ENCODE data around the gene HRK. TPM values are rescaled to one million over a fixed set of nuclear protein-coding genes. Genes with fewer than 3 reads are reported as not detected.

Gene HRK
- total and polyA plus RNA-seq, 9 of the 15 experiments (the other 6 are each of a cell fraction or from before 2014, with no cell fraction given), result 0.01 to 0.05 (median 0.04) TPM; not detected in 6

DNA sequence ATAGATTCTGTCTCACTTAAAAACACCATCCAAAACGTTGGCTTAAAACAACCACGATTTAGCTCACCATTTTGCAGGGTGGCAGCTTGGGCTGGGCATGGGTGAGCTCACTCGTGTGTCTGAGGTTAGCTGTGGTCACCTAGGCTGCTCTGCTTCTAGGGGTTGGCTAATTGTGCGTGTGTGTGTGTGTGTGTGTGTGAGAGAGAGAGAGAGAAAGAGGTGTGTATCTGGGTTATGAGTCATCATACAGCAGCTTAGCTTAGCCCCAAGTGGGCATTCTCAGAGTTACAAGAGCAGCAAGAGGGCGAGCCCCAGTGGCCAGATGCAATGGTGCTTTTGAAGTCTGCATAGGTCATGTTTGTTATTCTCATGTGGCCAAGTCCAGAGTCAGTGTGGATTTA lies 35.5 kb upstream of the HRK start (continued):
- TF ChIP-seq, protein P1, sequence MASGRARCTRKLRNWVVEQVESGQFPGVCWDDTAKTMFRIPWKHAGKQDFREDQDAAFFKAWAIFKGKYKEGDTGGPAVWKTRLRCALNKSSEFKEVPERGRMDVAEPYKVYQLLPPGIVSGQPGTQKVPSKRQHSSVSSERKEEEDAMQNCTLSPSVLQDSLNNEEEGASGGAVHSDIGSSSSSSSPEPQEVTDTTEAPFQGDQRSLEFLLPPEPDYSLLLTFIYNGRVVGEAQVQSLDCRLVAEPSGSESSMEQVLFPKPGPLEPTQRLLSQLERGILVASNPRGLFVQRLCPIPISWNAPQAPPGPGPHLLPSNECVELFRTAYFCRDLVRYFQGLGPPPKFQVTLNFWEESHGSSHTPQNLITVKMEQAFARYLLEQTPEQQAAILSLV (tag; IDR thresholded peaks at IDR 0.05), result 0 out of 2 replicates have a peak, but pooled peaks have one; percentile 32
- TF ChIP-seq SIRT6 (IDR thresholded peaks at IDR 0.05; ENCODE audit: low read depth, low read length) (no peak), NFRKB (IDR thresholded peaks at IDR 0.05; ENCODE audit: low read depth) (no peak; the same call in 1 of the 2 replicates), ZNF77 (CRISPR knock-in tag; IDR thresholded peaks at IDR 0.05) (no peak), TRIM24 (IDR thresholded peaks at IDR 0.05) (peak; percentile 55 to 68), TRIM28 (IDR thresholded peaks at IDR 0.05) (0 out of 2 replicates have a peak, but pooled peaks have one; percentile 25), OTX1 (CRISPR knock-in tag; IDR thresholded peaks at IDR 0.05) (peak; percentile 76; the same call in 1 of the 2 replicates), NUFIP1 (IDR thresholded peaks at IDR 0.05; ENCODE audit: partially characterized antibody) (no peak), ZNF316 (IDR thresholded peaks at IDR 0.05) (peak; percentile 37; the same call in 1 of the 2 replicates), TOE1 (IDR thresholded peaks at IDR 0.05; ENCODE audit: borderline replicate concordance) (peak; percentile 72), TOE1 (CRISPR knock-in tag; IDR thresholded peaks at IDR 0.05; ENCODE audit: borderline replicate concordance, low read depth) (no peak), ARID2 (IDR thresholded peaks at IDR 0.05) (peak; percentile 58), CTBP1 (IDR thresholded peaks at IDR 0.05; ENCODE audit: borderline replicate concordance) (peak; percentile 26; the same call in 1 of the 2 replicates), MTA1 (IDR thresholded peaks at IDR 0.05; ENCODE audit: borderline replicate concordance) (peak; percentile 46; the same call in 1 of the 2 replicates), NCOR1 (IDR thresholded peaks at IDR 0.05) (peak; percentile 14; the same call in 1 of the 2 replicates)
